ENCODE measurements around the gene PIP5K1B.

Gene PIP5K1B

GRCh38 chr9:68678430-68678829 is 26.6 kb upstream of the PIP5K1B start:
- Histone ChIP-seq H2AFZ (ENCODE audit: low read length) (peak overlapping the region; percentile 77), H3K4me1 (ENCODE audit: insufficient read depth, low read length, poor library complexity, severe bottlenecking) (no peaks in the 10 kb centered on the region), H3K79me2 (ENCODE audit: insufficient read depth, low read length) (no peaks in the 10 kb centered on the region), H3K27me3 (ENCODE audit: insufficient read depth, low read length, poor library complexity, severe bottlenecking) (no peaks in the 10 kb centered on the region), H3F3A (ENCODE audit: low read depth) (no peaks in the 10 kb centered on the region), H3K4me3 (ENCODE audit: low read length, poor library complexity, severe bottlenecking) (no peak overlapping the region), H3K36me3 (ENCODE audit: insufficient read depth, low read length) (no peaks in the 10 kb centered on the region), H4K20me1 (ENCODE audit: insufficient read depth, low read length, poor library complexity, severe bottlenecking) (no peaks in the 10 kb centered on the region), H3K4me2 (ENCODE audit: low read depth, low read length, poor library complexity, severe bottlenecking) (no peak overlapping the region), H3K9me3 (ENCODE audit: insufficient read depth, low read depth, low read length) (no peaks in the 10 kb centered on the region), H3K9me2 (replicated peaks; ENCODE audit: low read depth, low read length) (no peaks in the 10 kb centered on the region), H3K9ac (ENCODE audit: low read depth, low read length, poor library complexity, severe bottlenecking) (no peak overlapping the region)
- TF ChIP-seq CTCF (conservative IDR thresholded peaks at IDR 0.05; ENCODE audit: low read length) (peak; percentile 71), EZH2phosphoT487 (IDR thresholded peaks at IDR 0.05; ENCODE audit: borderline replicate concordance) (no peak)

- H3K36me3 ChIP-seq (ENCODE audit: insufficient read depth, low read length): no peaks in the 10 kb centered on the region
- H3K4me1 ChIP-seq (ENCODE audit: insufficient read depth, low read length, poor library complexity, severe bottlenecking): no peaks in the 10 kb centered on the region
- no peaks in the 10 kb centered on the region for H4K20me1 ChIP-seq (ENCODE audit: insufficient read depth, low read length, poor library complexity, severe bottlenecking)
- H3K9me3 ChIP-seq (ENCODE audit: insufficient read depth, low read depth, low read length): no peaks in the 10 kb centered on the region
- no peaks in the 10 kb centered on the region for H3K9me2 ChIP-seq (replicated peaks; ENCODE audit: low read depth, low read length)
- peak overlapping the region; percentile 43; the same call in 1 of the 2 replicates for H2AFZ ChIP-seq (ENCODE audit: low read length)
- H3K9ac ChIP-seq (ENCODE audit: low read depth, low read length, poor library complexity, severe bottlenecking): no peak overlapping the region
- no peak overlapping the region for H3K4me2 ChIP-seq (ENCODE audit: low read depth, low read length, poor library complexity, severe bottlenecking)
- H3K4me3 ChIP-seq (ENCODE audit: low read length, poor library complexity, severe bottlenecking): no peak overlapping the region
- TF ChIP-seq EZH2phosphoT487 (IDR thresholded peaks at IDR 0.05; ENCODE audit: borderline replicate concordance): no peak
- no peak for TF ChIP-seq CTCF (conservative IDR thresholded peaks at IDR 0.05; ENCODE audit: low read length)
- no peaks in the 10 kb centered on the region for H3K27me3 ChIP-seq (ENCODE audit: insufficient read depth, low read length, poor library complexity, severe bottlenecking)
- no peaks in the 10 kb centered on the region for H3K79me2 ChIP-seq (ENCODE audit: insufficient read depth, low read length)
- H3F3A ChIP-seq (ENCODE audit: low read depth): no peaks in the 10 kb centered on the region
These were observed 21.6 kb upstream of the PIP5K1B start for GRCh38 chr9:68683433-68683832.

GRCh38 chr9:68685213-68685612 is 19.8 kb upstream of the PIP5K1B start:
- Histone ChIP-seq H3K4me2 (ENCODE audit: low read depth, low read length, poor library complexity, severe bottlenecking) (no peak overlapping the region), H3K79me2 (ENCODE audit: insufficient read depth, low read length) (no peaks in the 10 kb centered on the region), H3K4me3 (ENCODE audit: low read length, poor library complexity, severe bottlenecking) (no peak overlapping the region), H3K9me3 (ENCODE audit: insufficient read depth, low read depth, low read length) (no peaks in the 10 kb centered on the region), H3K27me3 (ENCODE audit: insufficient read depth, low read length, poor library complexity, severe bottlenecking) (no peaks in the 10 kb centered on the region), H3K4me1 (ENCODE audit: insufficient read depth, low read length, poor library complexity, severe bottlenecking) (no peaks in the 10 kb centered on the region), H3K9me2 (replicated peaks; ENCODE audit: low read depth, low read length) (no peaks in the 10 kb centered on the region), H4K20me1 (ENCODE audit: insufficient read depth, low read length, poor library complexity, severe bottlenecking) (no peaks in the 10 kb centered on the region), H2AFZ (ENCODE audit: low read length) (no peak overlapping the region), H3K36me3 (ENCODE audit: insufficient read depth, low read length) (no peaks in the 10 kb centered on the region), H3K9ac (ENCODE audit: low read depth, low read length, poor library complexity, severe bottlenecking) (no peak overlapping the region), H3F3A (ENCODE audit: low read depth) (no peaks in the 10 kb centered on the region)
- no peak for TF ChIP-seq EZH2phosphoT487 (IDR thresholded peaks at IDR 0.05; ENCODE audit: borderline replicate concordance)

- no peak overlapping the region for H2AFZ ChIP-seq (ENCODE audit: low read length)
These were observed 19.3 kb upstream of the PIP5K1B start for GRCh38 chr9:68685770-68686169.

More at GRCh38 chr9:68685770-68686169, 19.3 kb upstream of the PIP5K1B start:
- H3K27me3 ChIP-seq (ENCODE audit: insufficient read depth, low read length, poor library complexity, severe bottlenecking): no peaks in the 10 kb centered on the region
- TF ChIP-seq EZH2phosphoT487 (IDR thresholded peaks at IDR 0.05; ENCODE audit: borderline replicate concordance) (no peak), CTCF (conservative IDR thresholded peaks at IDR 0.05; ENCODE audit: low read length) (peak; percentile 69)
- no peaks in the 10 kb centered on the region for H3K9me3 ChIP-seq (ENCODE audit: insufficient read depth, low read depth, low read length)
- H3K4me1 ChIP-seq (ENCODE audit: insufficient read depth, low read length, poor library complexity, severe bottlenecking): no peaks in the 10 kb centered on the region
- no peaks in the 10 kb centered on the region for H4K20me1 ChIP-seq (ENCODE audit: insufficient read depth, low read length, poor library complexity, severe bottlenecking)
- no peaks in the 10 kb centered on the region for H3K36me3 ChIP-seq (ENCODE audit: insufficient read depth, low read length)
- no peak overlapping the region for H3K9ac ChIP-seq (ENCODE audit: low read depth, low read length, poor library complexity, severe bottlenecking)
- no peaks in the 10 kb centered on the region for H3F3A ChIP-seq (ENCODE audit: low read depth)
- no peak overlapping the region for H3K4me2 ChIP-seq (ENCODE audit: low read depth, low read length, poor library complexity, severe bottlenecking)
- no peaks in the 10 kb centered on the region for H3K79me2 ChIP-seq (ENCODE audit: insufficient read depth, low read length)
- no peak overlapping the region for H3K4me3 ChIP-seq (ENCODE audit: low read length, poor library complexity, severe bottlenecking)
- no peaks in the 10 kb centered on the region for H3K9me2 ChIP-seq (replicated peaks; ENCODE audit: low read depth, low read length)

Data from Loucy (cell line).